Liver (tissue), 9 donors: Measurements from ENCODE around the gene PROSER3. TPM values are rescaled to one million over a fixed set of nuclear protein-coding genes. Genes with fewer than 3 reads are reported as not detected.

Experiments used
- DNase-seq: peaks from one replicate; pipeline ENCODE4 v3.0.0-alpha.2; 2017; ENCODE audit warnings: low spot score
- H3K27ac ChIP-seq, 2 donors: one replicate each; pipeline ENCODE4 v1.7.0; 2013; ENCODE audit warnings: inconsistent platforms in 2 of 2, low read length in 2 of 2, control low read depth in 1 of 2, low read depth in 1 of 2, mild to moderate bottlenecking in 1 of 2
- H3K27me3 ChIP-seq, 4 donors: one replicate each; pipeline versions ENCODE4 v1.6.1 to v1.7.0; 2013; ENCODE audit warnings: low read length in 3 of 4, inconsistent platforms in 1 of 4, mild to moderate bottlenecking in 1 of 4, moderate library complexity in 1 of 4; ENCODE audit not compliant: control insufficient read depth in 4 of 4, insufficient read depth in 4 of 4
- H3K36me3 ChIP-seq, 4 donors: one replicate each; pipeline versions ENCODE4 v1.6.1 to v1.7.0; 2013; ENCODE audit warnings: low read length in 3 of 4, mild to moderate bottlenecking in 3 of 4, low read depth in 1 of 4, moderate library complexity in 1 of 4; ENCODE audit not compliant: control insufficient read depth in 4 of 4, insufficient read depth in 3 of 4
- H3K4me1 ChIP-seq, 4 donors: one replicate each; pipeline versions ENCODE4 v1.6.1 to v1.7.0; 2013; ENCODE audit warnings: low read length in 3 of 4, mild to moderate bottlenecking in 3 of 4, moderate library complexity in 1 of 4; ENCODE audit not compliant: control insufficient read depth in 4 of 4, insufficient read depth in 4 of 4
- H3K4me3 ChIP-seq, 3 donors: one replicate each; pipeline versions ENCODE4 v1.6.1 to v1.7.0; 2013; ENCODE audit warnings: low read length in 3 of 3, control low read depth in 1 of 3, low read depth in 1 of 3, mild to moderate bottlenecking in 1 of 3
- H3K9ac ChIP-seq, 2 donors: one replicate each; pipeline ENCODE4 v1.7.0; 2013; ENCODE audit warnings: low read length in 2 of 2, mild to moderate bottlenecking in 2 of 2, moderate library complexity in 2 of 2, control low read depth in 1 of 2, low read depth in 1 of 2
- H3K9me3 ChIP-seq, 4 donors: one replicate each; pipeline versions ENCODE4 v1.6.1 to v1.7.0; 2013; ENCODE audit warnings: low read length in 3 of 4; ENCODE audit not compliant: control insufficient read depth in 4 of 4
- ATF3 ChIP-seq: IDR thresholded peaks from 2 replicates; pipeline ENCODE4 v1.6.1; 2016; ENCODE audit warnings: antibody characterized with exemption
- CTCF ChIP-seq: fragments of 150-350 bp; IDR thresholded peaks from 2 replicates; pipeline ENCODE4 v1.5.1; 2017; ENCODE audit warnings: improper control_type of control experiment, low read depth, low read length; ENCODE audit not compliant: missing input control
- EGR1 ChIP-seq, 2 donors: IDR thresholded peaks; 2 replicates each; pipeline ENCODE4 v1.6.1; 2016 to 2018; ENCODE audit warnings: antibody characterized with exemption in 2 of 2, low read depth in 2 of 2
- FOXA1 ChIP-seq: IDR thresholded peaks from 2 replicates; pipeline ENCODE4 v1.6.1; 2016; ENCODE audit warnings: antibody characterized with exemption
- FOXA2 ChIP-seq: IDR thresholded peaks from 2 replicates; pipeline ENCODE4 v1.6.1; 2016; ENCODE audit warnings: antibody characterized with exemption
- GABPA ChIP-seq, 2 donors: IDR thresholded peaks in 1 of 2; conservative IDR thresholded peaks in 1 of 2; 2 replicates each; pipeline ENCODE4 v1.6.1; 2016; ENCODE audit warnings: antibody characterized with exemption in 2 of 2, mild to moderate bottlenecking in 1 of 2, moderate library complexity in 1 of 2
- HNF4A ChIP-seq, 2 donors: conservative IDR thresholded peaks; 2 replicates each; pipeline ENCODE4 v1.6.1; 2016; ENCODE audit warnings: antibody characterized with exemption in 2 of 2, mild to moderate bottlenecking in 2 of 2
- JUND ChIP-seq, 2 donors: IDR thresholded peaks; 2 replicates each; pipeline ENCODE4 v1.6.1; 2016; ENCODE audit warnings: antibody characterized with exemption in 2 of 2
- MAX ChIP-seq: IDR thresholded peaks from 2 replicates; pipeline ENCODE4 v1.6.1; 2016; ENCODE audit warnings: antibody characterized with exemption
- NR2F2 ChIP-seq: IDR thresholded peaks from 2 replicates; pipeline ENCODE4 v1.6.1; 2016; ENCODE audit warnings: antibody characterized with exemption
- RAD21 ChIP-seq, 2 donors: IDR thresholded peaks; 2 replicates each; pipeline ENCODE4 v1.6.1; 2016; ENCODE audit warnings: antibody characterized with exemption in 2 of 2, mild to moderate bottlenecking in 2 of 2
- RXRA ChIP-seq, 2 donors: IDR thresholded peaks; 2 replicates each; pipeline ENCODE4 v1.6.1; 2017 to 2018; ENCODE audit warnings: antibody characterized with exemption in 2 of 2, mild to moderate bottlenecking in 1 of 2
- ZBTB33 ChIP-seq: IDR thresholded peaks from 2 replicates; pipeline ENCODE4 v1.6.1; 2016; ENCODE audit warnings: antibody characterized with exemption
- WGBS: extraction: QIAGEN DNeasy Blood & Tissue Kit; methylation state at CpG from one replicate; pipeline ENCODE4 v1.1.7; 2013; 5-methylcytosine and 5-hydroxymethylcytosine counted together
- polyA plus RNA-seq, 2 donors: library from polyadenylated mRNA; stranded (reverse) in 1 of 2; unstranded in 1 of 2; fragments of 200-250 nt in 1 of 2; fragments of >200 nt in 1 of 2; fragmentation: Nextera tagmentation in 1 of 2; extraction: Ambion mirVana in 1 of 2; gene quantifications; one replicate each; pipeline versions ENCODE4 v1.2.1 to v1.2.3, GENCODE V29; 2013 to 2015
- total RNA-seq, 2 donors: library from RNA; depleted of rRNA; stranded (reverse); fragments of >200 nt; gene quantifications; one replicate each; pipeline ENCODE4 v1.2.3, GENCODE V29; 2014
- donor health status: healthy.
- donor health status: healthy.
- donor health status: healthy.
- donor health status: healthy.
- donor health status: healthy.

The PROSER3 gene
- total and polyA plus RNA-seq, 4 donors: 2.1 to 4.5 (median 2.7) TPM

DNA sequence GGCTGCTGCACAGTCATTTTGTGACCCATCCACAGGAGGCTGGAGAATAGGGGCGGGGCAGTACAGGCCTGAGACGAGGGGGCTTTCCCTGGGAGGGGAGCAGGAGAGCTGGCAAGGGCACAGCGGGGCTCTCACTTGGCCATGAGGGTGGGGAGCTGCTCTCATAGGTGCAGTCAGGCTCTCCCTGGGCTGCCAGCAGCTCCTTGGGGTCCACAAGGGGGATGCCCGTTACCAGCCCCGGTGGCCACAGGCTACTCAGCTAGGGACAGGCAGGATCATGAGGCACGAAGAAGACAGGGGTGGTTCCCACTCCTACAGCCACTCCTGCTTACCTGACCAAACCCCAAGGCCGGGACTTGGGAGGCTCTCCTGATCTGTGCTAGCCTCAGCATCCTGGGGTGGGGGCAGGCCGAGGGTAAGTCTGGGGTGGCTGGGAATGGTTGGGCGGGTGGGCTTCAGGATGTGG, 33.9 kb downstream of the PROSER3 start (continued):
- TF ChIP-seq RXRA (IDR thresholded peaks at IDR 0.05) (no peak), ZBTB33 (no peak), RAD21 (IDR thresholded peaks at IDR 0.05) (no peak)

DNA sequence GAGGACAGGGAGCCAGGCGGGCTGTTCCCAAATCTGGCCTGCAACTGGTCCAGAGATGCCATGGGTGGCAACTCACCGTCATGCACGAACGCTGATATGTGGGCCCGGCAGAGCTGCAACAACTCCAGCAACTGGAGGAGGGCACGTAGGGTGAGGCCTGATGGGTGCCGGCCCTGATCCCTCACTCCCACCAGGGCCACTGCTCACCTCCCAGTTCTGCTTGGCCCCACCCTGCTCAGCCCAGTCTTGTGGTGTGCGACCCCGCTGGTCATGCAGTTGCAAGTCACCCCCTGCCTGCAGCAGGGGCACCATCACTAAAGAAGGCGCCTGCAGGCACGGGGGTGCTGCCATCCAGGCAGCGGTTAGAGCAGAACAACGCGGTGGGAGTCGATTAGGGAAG, 34.3 kb downstream of the PROSER3 start:
- WGBS: 87% methylated on average over 15 of the region's 15 CpGs
- no peak for DNase-seq
- no peak overlapping the region for H3K27ac ChIP-seq
- TF ChIP-seq MAX (no peak), NR2F2 (no peak), GABPA (IDR thresholded peaks at IDR 0.05 in 1 of 2, conservative IDR thresholded peaks at IDR 0.05 in 1 of 2) (no peak), RXRA (IDR thresholded peaks at IDR 0.05) (no peak), HNF4A (conservative IDR thresholded peaks at IDR 0.05) (no peak), FOXA2 (no peak), JUND (IDR thresholded peaks at IDR 0.05) (no peak), ATF3 (no peak), FOXA1 (no peak)
- H3K36me3 ChIP-seq: no peaks in the 10 kb centered on the region
- H3K27me3 ChIP-seq: no peaks in the 10 kb centered on the region
- no peaks in the 10 kb centered on the region for H3K9me3 ChIP-seq
- no peak overlapping the region for H3K4me3 ChIP-seq
- H3K9ac ChIP-seq: no peak overlapping the region
- H3K4me1 ChIP-seq: no peaks in the 10 kb centered on the region

DNA sequence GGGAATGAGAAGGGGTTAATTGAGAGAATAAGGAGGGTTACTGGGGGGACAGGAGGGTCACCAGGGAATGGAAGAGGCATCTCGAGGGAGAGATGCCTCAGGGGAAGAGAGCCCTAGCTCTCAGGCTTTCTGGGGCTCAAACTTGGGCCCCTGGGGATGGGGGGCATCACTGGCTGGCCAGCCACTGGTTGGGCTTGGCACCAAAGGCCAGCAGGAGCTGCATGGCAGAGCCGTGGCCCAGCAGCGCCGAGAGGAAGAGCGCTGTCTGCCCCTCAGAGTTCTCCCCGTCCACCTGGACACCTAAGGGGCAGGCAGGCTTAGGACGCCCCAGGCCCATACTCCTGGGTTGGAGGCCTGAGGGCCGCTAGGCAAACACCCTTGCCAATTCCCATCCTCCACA, 34.9 kb downstream of the PROSER3 start:
- 84% methylated on average over 8 of the region's 8 CpGs for WGBS
- Histone ChIP-seq H3K9ac (no peak overlapping the region), H3K27ac (no peak overlapping the region), H3K4me3 (no peak overlapping the region), H3K27me3 (no peaks in the 10 kb centered on the region), H3K9me3 (no peaks in the 10 kb centered on the region), H3K4me1 (peaks cover 0 to 4% (median 2%) of the 10 kb centered on the region in 4 donors), H3K36me3 (no peaks in the 10 kb centered on the region)
- DNase-seq: no peak
- no peak for TF ChIP-seq ZBTB33
- TF ChIP-seq ATF3: no peak
- TF ChIP-seq EGR1 (IDR thresholded peaks at IDR 0.05; ENCODE audit: low read depth in 2 of 2): no peak
- no peak for TF ChIP-seq HNF4A (conservative IDR thresholded peaks at IDR 0.05)
- no peak for TF ChIP-seq CTCF
